DND-41 (cell line): ENCODE measurements around the gene DDX24.

Experiments used
- ATAC-seq: fragments of 200-7000 bp; cut with Tn5 transposase; 3 replicates; pipeline ENCODE4 v1.9.1; 2021; ENCODE audit warnings: low read depth; ENCODE audit not compliant: insufficient read depth
- DNase-seq: peaks from one replicate; pipeline ENCODE4 v3.0.0-alpha.2; 2020
- H2AFZ ChIP-seq: 2 replicates; pipeline ENCODE4 v1.6.0; 2012; ENCODE audit warnings: low read depth, low read length
- H3K27ac ChIP-seq: 2 replicates; pipeline ENCODE4 v1.5.1; 2012; ENCODE audit warnings: low read length, inconsistent platforms
- H3K27me3 ChIP-seq: fragments of 200-600 bp; sonication (generic); 2 replicates; pipeline ENCODE4 v1.6.0; 2012; ENCODE audit warnings: low read length, mild to moderate bottlenecking, inconsistent platforms; ENCODE audit not compliant: insufficient read depth, poor library complexity
- H3K36me3 ChIP-seq: 2 replicates; pipeline ENCODE4 v1.5.1; 2012; ENCODE audit warnings: low read length, inconsistent platforms; ENCODE audit not compliant: insufficient read depth
- H3K4me1 ChIP-seq: 2 replicates; pipeline ENCODE4 v1.5.1; 2012; ENCODE audit warnings: mild to moderate bottlenecking, low read length; ENCODE audit not compliant: insufficient read depth
- H3K4me2 ChIP-seq: 2 replicates; pipeline ENCODE4 v1.6.0; 2012; ENCODE audit warnings: mild to moderate bottlenecking, moderate library complexity, low read length, inconsistent platforms; ENCODE audit not compliant: insufficient read depth
- H3K4me3 ChIP-seq, 2 experiments: fragments of 200-600 bp in 1 of 2; shearing (Covaris generic) in 1 of 2; 2 replicates each; pipeline ENCODE4 v1.5.1; 2012 to 2016; ENCODE audit warnings: inconsistent platforms in 2 of 2, low read length in 2 of 2, mild to moderate bottlenecking in 2 of 2, low read depth in 1 of 2, moderate library complexity in 1 of 2
- H3K79me2 ChIP-seq: 2 replicates; pipeline ENCODE4 v1.6.0; 2012; ENCODE audit warnings: low read length, inconsistent platforms; ENCODE audit not compliant: insufficient read depth
- H3K9ac ChIP-seq: 2 replicates; pipeline ENCODE4 v1.6.0; 2012; ENCODE audit warnings: low read depth, mild to moderate bottlenecking, inconsistent platforms, low read length, moderate library complexity
- H3K9me3 ChIP-seq: 2 replicates; pipeline ENCODE4 v1.5.1; 2012; ENCODE audit warnings: low read length, moderate library complexity, mild to moderate bottlenecking, inconsistent platforms; ENCODE audit not compliant: insufficient read depth, severe bottlenecking
- H4K20me1 ChIP-seq: 2 replicates; pipeline ENCODE4 v1.6.0; 2012; ENCODE audit warnings: low read length; ENCODE audit not compliant: insufficient read depth
- EZH2 ChIP-seq: IDR thresholded peaks from 3 replicates; pipeline ENCODE4 v1.6.1; 2012; ENCODE audit warnings: borderline replicate concordance, low read depth, mild to moderate bottlenecking, moderate library complexity, low read length, inconsistent platforms; ENCODE audit not compliant: severe bottlenecking
- TF ChIP-seq, protein P1 (sequence below): IDR thresholded peaks from 2 replicates; pipeline ENCODE4 v1.5.1; 2012; ENCODE audit warnings: borderline replicate concordance, low read length, moderate library complexity, mild to moderate bottlenecking; ENCODE audit not compliant: poor library complexity, severe bottlenecking; ENCODE audit errors: extremely low read depth

Gene DDX24

DNA sequence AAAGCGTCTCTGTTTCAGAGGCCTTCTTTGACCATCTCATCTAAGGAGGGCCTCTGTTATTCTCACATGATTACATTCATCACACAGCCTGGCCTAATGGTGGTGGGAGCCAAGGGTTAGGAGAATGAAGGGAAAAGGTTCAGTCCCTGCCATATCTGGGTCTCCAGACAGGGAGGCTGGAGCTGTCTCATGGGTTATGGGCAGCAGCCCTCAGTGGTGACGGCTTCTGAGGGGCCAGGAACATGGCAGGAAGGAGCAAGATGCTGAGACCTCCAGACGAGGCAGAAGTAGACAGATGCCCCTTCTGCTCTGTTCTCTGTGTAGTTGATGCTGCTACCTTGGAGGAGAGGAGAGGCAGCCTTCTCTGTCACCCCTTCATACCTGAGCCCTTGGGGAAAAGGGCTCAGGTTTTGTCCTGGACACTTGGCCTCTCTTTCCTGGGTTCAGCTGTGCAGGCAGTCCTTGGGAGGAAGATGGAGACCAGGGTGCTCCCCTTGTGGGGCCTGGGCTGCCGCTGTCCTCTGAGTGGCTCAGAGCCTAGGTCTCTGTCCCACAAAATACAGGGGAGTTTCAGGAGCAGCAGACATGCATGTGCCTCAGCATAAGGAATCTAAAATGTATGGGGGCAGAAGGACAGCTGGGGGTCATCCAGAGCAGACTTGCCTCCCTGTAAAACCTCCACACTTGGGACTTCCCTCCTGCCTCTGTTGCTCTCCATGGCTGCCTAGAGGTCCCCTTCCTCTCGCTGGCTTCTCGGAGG, 44.8 kb upstream of the DDX24 start:
- H3K27ac ChIP-seq = no peak overlapping the region
- no peak overlapping the region for H2AFZ ChIP-seq
- no peak overlapping the region for H3K9ac ChIP-seq
- DNase-seq (no peak), ATAC-seq (no peak)
- no peaks in the 10 kb centered on the region; the same call in 1 of the 2 replicates for H4K20me1 ChIP-seq
- no peak overlapping the region for H3K4me3 ChIP-seq
- no peaks in the 10 kb centered on the region for H3K79me2 ChIP-seq
- H3K4me2 ChIP-seq = no peak overlapping the region
- H3K9me3 ChIP-seq = no peaks in the 10 kb centered on the region
- H3K4me1 ChIP-seq = peaks cover 23% of the 10 kb centered on the region
- no peak for TF ChIP-seq EZH2
- TF ChIP-seq, protein P1, sequence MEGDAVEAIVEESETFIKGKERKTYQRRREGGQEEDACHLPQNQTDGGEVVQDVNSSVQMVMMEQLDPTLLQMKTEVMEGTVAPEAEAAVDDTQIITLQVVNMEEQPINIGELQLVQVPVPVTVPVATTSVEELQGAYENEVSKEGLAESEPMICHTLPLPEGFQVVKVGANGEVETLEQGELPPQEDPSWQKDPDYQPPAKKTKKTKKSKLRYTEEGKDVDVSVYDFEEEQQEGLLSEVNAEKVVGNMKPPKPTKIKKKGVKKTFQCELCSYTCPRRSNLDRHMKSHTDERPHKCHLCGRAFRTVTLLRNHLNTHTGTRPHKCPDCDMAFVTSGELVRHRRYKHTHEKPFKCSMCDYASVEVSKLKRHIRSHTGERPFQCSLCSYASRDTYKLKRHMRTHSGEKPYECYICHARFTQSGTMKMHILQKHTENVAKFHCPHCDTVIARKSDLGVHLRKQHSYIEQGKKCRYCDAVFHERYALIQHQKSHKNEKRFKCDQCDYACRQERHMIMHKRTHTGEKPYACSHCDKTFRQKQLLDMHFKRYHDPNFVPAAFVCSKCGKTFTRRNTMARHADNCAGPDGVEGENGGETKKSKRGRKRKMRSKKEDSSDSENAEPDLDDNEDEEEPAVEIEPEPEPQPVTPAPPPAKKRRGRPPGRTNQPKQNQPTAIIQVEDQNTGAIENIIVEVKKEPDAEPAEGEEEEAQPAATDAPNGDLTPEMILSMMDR = no peak
- no peaks in the 10 kb centered on the region for H3K27me3 ChIP-seq
- H3K36me3 ChIP-seq = no peaks in the 10 kb centered on the region

DNA sequence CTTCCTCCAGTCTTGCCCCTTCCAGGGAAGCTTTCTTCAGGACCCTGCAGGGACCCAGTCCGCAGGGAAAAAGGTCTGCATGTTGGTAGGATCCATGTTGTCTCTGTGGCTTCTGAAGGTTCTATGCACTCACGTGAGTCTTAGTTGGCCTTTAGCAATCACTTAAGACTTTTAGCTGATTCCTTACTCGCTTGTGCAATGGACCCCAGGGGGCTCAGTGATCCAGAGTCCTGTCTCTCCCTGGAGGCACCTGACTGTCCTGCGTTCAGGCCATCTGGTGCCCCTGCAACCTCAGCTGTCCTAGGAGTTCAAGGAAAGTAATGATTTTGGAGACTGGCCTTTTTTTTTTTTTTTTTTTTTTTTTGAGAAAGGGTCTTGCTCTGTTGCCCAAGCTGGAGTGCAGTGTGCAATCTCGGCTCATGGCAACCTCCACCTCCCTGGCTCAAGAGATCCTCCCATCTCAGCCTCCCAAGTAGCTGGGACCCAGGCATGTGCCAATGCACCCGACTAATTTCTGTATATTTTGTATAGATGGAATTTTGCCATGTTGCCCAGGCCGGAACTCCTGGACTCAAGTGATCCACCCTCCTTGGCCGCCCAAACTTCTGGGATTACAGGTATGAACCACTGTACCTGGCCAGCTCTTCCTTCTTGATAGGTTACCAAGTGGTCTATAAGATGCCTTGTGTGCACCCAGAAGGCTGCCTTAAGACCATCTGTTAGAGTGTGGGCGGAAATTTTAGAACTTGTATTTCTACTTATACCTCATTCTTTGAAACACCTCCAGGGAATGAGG, 43.8 kb upstream of the DDX24 start:
- H4K20me1 ChIP-seq = no peaks in the 10 kb centered on the region; the same call in 1 of the 2 replicates
- no peaks in the 10 kb centered on the region for H3K36me3 ChIP-seq
- H3K27me3 ChIP-seq = no peaks in the 10 kb centered on the region
- TF ChIP-seq, protein P1 = no peak
- no peak for TF ChIP-seq EZH2
- no peak overlapping the region for H3K27ac ChIP-seq
- no peaks in the 10 kb centered on the region for H3K79me2 ChIP-seq
- no peak overlapping the region for H3K4me2 ChIP-seq
- no peak overlapping the region for H3K9ac ChIP-seq
- H3K9me3 ChIP-seq = peaks cover 4% of the 10 kb centered on the region
- H3K4me1 ChIP-seq = peaks cover 16% of the 10 kb centered on the region
- ATAC-seq (no peak), DNase-seq (no peak)
- no peak overlapping the region for H2AFZ ChIP-seq
- H3K4me3 ChIP-seq = no peak overlapping the region

DNA sequence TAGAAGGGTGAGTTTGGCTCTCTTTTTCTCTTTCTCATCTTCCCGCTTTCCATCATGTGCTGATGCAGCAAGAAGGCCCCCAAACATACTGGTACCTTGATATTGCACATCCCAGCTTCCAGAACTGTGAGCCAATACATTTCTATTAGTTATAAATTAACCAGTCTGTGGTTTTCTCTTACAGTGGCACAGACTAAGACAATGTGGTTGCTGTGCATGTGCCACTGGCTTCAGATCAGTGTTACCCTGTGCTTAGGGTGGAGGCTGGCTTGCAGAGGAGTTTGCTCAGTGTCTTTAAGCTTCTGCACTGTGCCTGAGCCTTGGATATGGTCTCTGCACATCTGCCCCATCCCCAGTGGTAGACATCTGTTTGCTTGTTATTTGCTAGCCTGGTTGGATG, 42.9 kb upstream of the DDX24 start:
- Histone ChIP-seq H3K36me3 (no peaks in the 10 kb centered on the region), H3K4me1 (peaks cover 8% of the 10 kb centered on the region), H3K9ac (no peak overlapping the region), H3K27ac (no peak overlapping the region), H3K79me2 (no peaks in the 10 kb centered on the region), H3K9me3 (peaks cover 7% of the 10 kb centered on the region), H3K4me3 (no peak overlapping the region), H2AFZ (no peak overlapping the region), H3K27me3 (no peaks in the 10 kb centered on the region), H4K20me1 (no peaks in the 10 kb centered on the region; the same call in 1 of the 2 replicates), H3K4me2 (no peak overlapping the region)
- TF ChIP-seq, protein P1 = no peak
- TF ChIP-seq EZH2 = no peak
- DNase-seq = no peak
- no peak; the same call in 2 of the 3 replicates for ATAC-seq
